Activated CD8-positive, alpha-beta T cell treated with anti-CD3 and anti-CD28 coated beads, Interleukin-2, amount 10 ng/mL, durations not matched to agents 7 days and 5 days (primary cell): Measurements from ENCODE around the gene CD96. TPM values are rescaled to one million over a fixed set of nuclear protein-coding genes. Genes with fewer than 3 reads are reported as not detected.

Experiments
- ATAC-seq: fragments of 150-1000 bp; cut with Tn5 transposase; one replicate; pipeline ENCODE4 v1.10.0; 2021; ENCODE audit warnings: moderate library complexity
- CTCF ChIA-PET: fragments of 350-600 bp; sonication (Branson Sonifier 250); formaldehyde crosslinking; loops from one replicate; lab custom pipeline; 2021; ENCODE audit warnings: antibody characterized with exemption; lab: Charles Lee
- POLR2A ChIA-PET: fragments of 350-600 bp; sonication (Branson Sonifier 250); formaldehyde crosslinking; loops from one replicate; lab custom pipeline; 2021; ENCODE audit warnings: antibody characterized with exemption; lab: Charles Lee
- DNase-seq: peaks from one replicate; pipeline ENCODE4 v3.0.0-alpha.2; 2020
- H3K27ac Mint-ChIP-seq: one replicate; pipeline ENCODE4 v1.8.0; 2021; ENCODE audit warnings: mild to moderate bottlenecking, mixed read lengths
- H3K27me3 Mint-ChIP-seq: one replicate; pipeline ENCODE4 v1.8.0; 2021; ENCODE audit warnings: low read depth, mixed read lengths
- H3K36me3 Mint-ChIP-seq: one replicate; pipeline ENCODE4 v1.8.0; 2021; ENCODE audit warnings: low read depth, mixed read lengths
- H3K4me1 Mint-ChIP-seq: one replicate; pipeline ENCODE4 v1.8.0; 2021; ENCODE audit warnings: low read depth, mixed read lengths
- H3K4me3 Mint-ChIP-seq: one replicate; pipeline ENCODE4 v1.8.0; 2021; ENCODE audit warnings: mild to moderate bottlenecking, mixed read lengths
- H3K9me3 Mint-ChIP-seq: one replicate; pipeline ENCODE4 v1.8.0; 2022; ENCODE audit warnings: mixed read lengths; ENCODE audit not compliant: insufficient read depth
- total RNA-seq, 2 experiments: library from RNA; stranded (reverse); gene quantifications; one replicate each; pipeline ENCODE4 v1.2.3, GENCODE V29; 2021

CD96 gene
- total RNA-seq, 2 experiments from 2014 or later, result 293 to 303 TPM

DNA sequence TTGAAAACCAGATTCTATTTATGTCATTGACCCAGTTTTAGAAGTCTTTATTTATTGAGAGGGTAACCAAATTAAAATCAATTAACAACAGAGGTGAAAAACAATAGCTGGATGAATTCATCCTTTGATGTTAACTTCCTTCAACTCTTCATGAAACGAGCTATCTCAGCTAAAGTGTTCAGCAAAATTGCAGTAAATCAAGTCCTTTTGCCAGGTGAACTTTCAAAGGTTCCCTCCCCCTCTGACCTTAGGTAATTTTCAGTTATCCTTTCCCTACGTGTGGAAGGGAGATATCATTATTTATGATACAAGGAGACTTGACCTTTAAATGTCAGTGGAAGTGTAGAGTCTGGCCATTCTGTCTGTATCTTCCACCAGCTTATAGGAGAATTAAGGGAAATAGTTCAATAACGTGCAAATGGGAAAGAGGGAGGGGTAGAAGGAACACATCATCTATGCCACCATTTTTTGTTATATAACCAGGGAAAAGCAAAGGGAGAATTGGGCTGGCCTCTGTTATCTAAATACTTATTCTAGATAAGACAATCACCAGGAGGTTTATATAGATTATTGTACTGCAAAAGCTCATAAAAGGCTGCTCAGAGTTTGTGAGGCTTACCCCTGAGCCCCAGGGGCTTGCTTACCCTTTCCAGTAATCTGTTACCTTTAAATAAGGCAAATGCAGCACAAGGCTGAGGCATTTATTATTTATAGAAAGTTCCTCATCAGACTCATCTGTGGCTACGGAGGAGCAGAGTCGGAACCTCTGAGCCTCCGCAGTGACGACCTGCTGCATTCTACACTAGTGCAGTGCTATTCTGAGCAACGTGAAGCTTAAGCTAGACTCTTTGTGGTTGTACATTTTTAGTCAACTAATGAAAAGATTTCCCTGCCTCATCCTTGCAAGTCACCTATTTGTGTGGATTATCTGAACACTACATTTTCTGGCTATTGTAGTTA is 150.9 kb downstream of the CD96 start:
- no peaks in the 10 kb centered on the region for H3K27me3 Mint-ChIP-seq

DNA sequence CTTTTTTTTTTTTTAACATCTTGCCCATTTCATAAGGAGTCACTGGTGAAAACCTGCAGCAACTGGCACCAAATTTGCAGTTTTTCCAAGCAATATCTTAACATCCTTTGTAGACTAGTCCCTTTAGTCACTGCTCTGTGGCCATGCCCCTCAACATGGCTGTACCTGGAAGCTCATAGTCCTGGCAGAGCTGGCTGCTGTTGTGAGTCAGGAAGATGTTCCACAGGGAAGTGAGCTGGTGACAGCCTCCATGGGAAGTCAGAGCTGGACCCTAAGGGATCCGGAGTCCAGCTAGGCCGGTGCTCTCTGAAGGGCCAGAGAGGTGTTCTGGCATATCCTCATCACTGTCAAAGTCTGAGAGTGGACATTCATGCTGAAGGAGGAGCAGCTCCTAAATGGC is 152.5 kb downstream of the CD96 start:
- peaks cover 68% of the 10 kb centered on the region for H3K4me1 Mint-ChIP-seq
- POLR2A ChIA-PET, result interaction anchor here (1.0 to 1.8 kb wide), 3 partner anchors 18 to 284 kb away, joined by 3 to 6 read pairs (median 5); partner anchors contain the start of gene ABHD10
- no peaks in the 10 kb centered on the region for H3K27me3 Mint-ChIP-seq

More for the DNA sequence above, 150.9 kb downstream of the CD96 start:
- ChIA-PET CTCF (interaction anchor here (0.5 to 7.4 kb wide), 9 partner anchors 8 to 1103 kb away, joined by 3 to 80 read pairs (median 14); partner anchors contain the start of genes ABHD10 and CD96), POLR2A (interaction anchor here (1.7 to 1.8 kb wide), 2 partner anchors 17 to 286 kb away, joined by 5 to 6 read pairs; partner anchors contain the start of gene ABHD10)
- H3K4me1 Mint-ChIP-seq, result peaks cover 68% of the 10 kb centered on the region
- no peaks in the 10 kb centered on the region for H3K9me3 Mint-ChIP-seq
- ATAC-seq (no peak), DNase-seq (no peak)
- peak overlapping the region; percentile 12 for H3K27ac Mint-ChIP-seq
- peaks cover 20% of the 10 kb centered on the region for H3K36me3 Mint-ChIP-seq
- H3K4me3 Mint-ChIP-seq, result no peak overlapping the region

DNA sequence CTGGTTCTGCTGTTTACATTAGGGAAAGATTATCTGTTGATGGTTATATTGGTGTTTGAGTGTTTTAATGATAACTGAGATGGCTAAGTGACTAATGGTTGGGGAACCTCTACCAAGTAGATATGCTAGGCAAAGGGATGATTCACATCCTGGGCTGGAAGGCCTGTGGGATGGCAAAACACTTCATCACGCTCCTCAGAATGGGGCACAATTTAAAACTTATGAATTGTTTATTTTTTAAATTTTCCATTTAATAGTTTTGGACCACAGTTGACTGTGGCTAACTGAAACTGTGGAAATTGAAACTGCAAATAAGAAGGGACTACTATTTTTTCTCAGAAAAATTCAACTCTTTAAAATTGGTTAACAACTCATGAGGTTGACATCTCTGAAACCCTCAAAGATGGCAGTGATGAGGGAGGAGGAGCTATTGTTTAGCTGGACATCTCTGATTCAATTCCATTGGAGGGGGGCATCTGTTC is 153.7 kb downstream of the CD96 start:
- Mint-ChIP-seq H3K4me3 (no peak overlapping the region), H3K9me3 (no peaks in the 10 kb centered on the region), H3K27ac (peak overlapping the region; percentile 61), H3K4me1 (peaks cover 69% of the 10 kb centered on the region), H3K36me3 (peaks cover 22% of the 10 kb centered on the region), H3K27me3 (no peaks in the 10 kb centered on the region)
- DNase-seq (no peak), ATAC-seq (peak; percentile 64)
- POLR2A ChIA-PET, result no interaction called here
- CTCF ChIA-PET, result interaction anchor here (0.8 to 8.1 kb wide), 4 partner anchors 11 to 318 kb away, joined by 3 to 85 read pairs (median 4); no protein-coding TSS in a partner anchor

More for the DNA sequence above, 152.5 kb downstream of the CD96 start:
- CTCF ChIA-PET, result interaction anchor here (0.6 to 7.4 kb wide), 8 partner anchors 9 to 319 kb away, joined by 3 to 80 read pairs (median 4); no protein-coding TSS in a partner anchor
- ATAC-seq (no peak), DNase-seq (no peak)
- H3K36me3 Mint-ChIP-seq, result peaks cover 19% of the 10 kb centered on the region
- H3K4me3 Mint-ChIP-seq, result no peak overlapping the region
- no peak overlapping the region for H3K27ac Mint-ChIP-seq
- no peaks in the 10 kb centered on the region for H3K9me3 Mint-ChIP-seq

DNA sequence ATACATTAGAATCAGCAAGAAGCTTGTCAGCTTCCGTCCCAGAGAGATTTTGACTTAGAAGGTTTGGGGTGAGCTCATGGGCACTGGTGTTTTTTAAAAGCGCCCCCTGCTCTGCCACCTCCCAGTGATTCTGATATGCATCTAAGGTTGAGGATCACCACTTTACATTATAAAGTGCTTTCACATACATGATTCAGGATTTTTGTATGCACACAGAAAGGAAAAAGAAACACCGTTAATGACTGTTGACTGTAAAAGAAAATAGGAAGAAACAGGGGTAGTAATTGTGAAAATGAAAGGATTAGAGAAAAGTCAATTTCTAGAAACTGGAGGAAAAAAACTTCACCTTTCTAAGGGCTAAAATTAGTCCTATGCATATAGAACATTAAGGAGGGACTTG is 158.1 kb downstream of the CD96 start:
- Mint-ChIP-seq H3K4me3 (peak overlapping the region; percentile 4), H3K4me1 (peaks cover 36% of the 10 kb centered on the region)
- POLR2A ChIA-PET, result interaction anchor here (1.7 kb wide), 1 partner anchor 279 kb away, joined by 8 read pairs; the partner anchor contains the start of gene ABHD10

DNA sequence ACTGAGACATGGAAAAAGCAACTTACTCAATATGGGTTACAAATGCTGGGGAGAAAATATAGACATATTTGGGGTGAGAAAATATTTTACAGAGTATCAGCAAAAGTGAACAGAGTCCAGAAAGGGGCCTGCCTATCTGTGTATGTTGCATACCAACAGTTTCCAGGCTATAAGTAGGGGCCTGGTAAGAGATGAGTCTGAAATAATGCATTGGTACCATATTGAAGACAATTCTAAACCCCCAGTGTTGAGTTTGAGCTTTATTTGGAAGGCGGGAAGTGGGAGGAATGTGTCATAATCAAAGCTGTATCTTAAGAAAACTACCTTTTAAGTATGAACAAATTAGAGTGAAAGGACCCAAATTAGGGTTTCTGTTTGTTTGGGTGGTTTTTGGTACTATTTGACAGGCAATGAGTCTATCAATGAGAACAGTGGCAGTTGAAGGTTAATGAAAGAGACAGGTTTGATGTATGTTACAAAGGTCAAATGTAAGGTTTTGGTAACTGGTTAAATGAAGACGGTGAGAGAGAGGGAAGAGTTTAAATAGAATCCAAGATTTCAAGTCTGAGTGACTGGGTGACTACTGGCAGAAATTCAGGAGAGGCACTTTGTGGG is 159.4 kb downstream of the CD96 start:
- POLR2A ChIA-PET, result interaction anchor here (0.9 kb wide), 1 partner anchor 10 kb away, joined by 3 read pairs; no protein-coding TSS in a partner anchor
- H3K4me1 Mint-ChIP-seq, result peaks cover 31% of the 10 kb centered on the region
- no peak for DNase-seq

More for the DNA sequence above, 158.1 kb downstream of the CD96 start:
- H3K9me3 Mint-ChIP-seq, result no peaks in the 10 kb centered on the region
- ATAC-seq, result peak; percentile 18
- peaks cover 26% of the 10 kb centered on the region for H3K36me3 Mint-ChIP-seq
- no peak for DNase-seq
- H3K27me3 Mint-ChIP-seq, result no peaks in the 10 kb centered on the region
- H3K27ac Mint-ChIP-seq, result peak overlapping the region; percentile 53
- CTCF ChIA-PET, result interaction anchor here (1.0 to 8.1 kb wide), 5 partner anchors 9 to 289 kb away, joined by 3 to 85 read pairs (median 5); no protein-coding TSS in a partner anchor

More for the DNA sequence above, 159.4 kb downstream of the CD96 start:
- Mint-ChIP-seq H3K4me3 (no peak overlapping the region), H3K27ac (no peak overlapping the region), H3K9me3 (no peaks in the 10 kb centered on the region), H3K36me3 (peaks cover 33% of the 10 kb centered on the region), H3K27me3 (no peaks in the 10 kb centered on the region)
- ATAC-seq, result no peak
- CTCF ChIA-PET, result interaction anchor here (1.0 to 8.1 kb wide), 4 partner anchors 10 to 342 kb away, joined by 3 to 85 read pairs (median 18); no protein-coding TSS in a partner anchor

Other genes starting within 250 kb of the CD96 start
- under 1 TPM; 0.68 to 0.74 TPM for gene ZBED2, start 53.1 kb downstream of the CD96 start, total RNA-seq
- gene PLCXD2, start 132.5 kb downstream of the CD96 start, total RNA-seq, result 10 to 100 TPM; 14.5 to 16.2 TPM